GM12872 (cell line): ENCODE measurements around the gene PIK3C3.

Experiments used
- TF ChIP-seq, protein P1 (sequence below): IDR thresholded peaks from 3 replicates; pipeline ENCODE4 v1.5.1; 2011; ENCODE audit warnings: low read depth, mild to moderate bottlenecking, low read length, moderate library complexity; ENCODE audit not compliant: insufficient read depth

The PIK3C3 gene

DNA sequence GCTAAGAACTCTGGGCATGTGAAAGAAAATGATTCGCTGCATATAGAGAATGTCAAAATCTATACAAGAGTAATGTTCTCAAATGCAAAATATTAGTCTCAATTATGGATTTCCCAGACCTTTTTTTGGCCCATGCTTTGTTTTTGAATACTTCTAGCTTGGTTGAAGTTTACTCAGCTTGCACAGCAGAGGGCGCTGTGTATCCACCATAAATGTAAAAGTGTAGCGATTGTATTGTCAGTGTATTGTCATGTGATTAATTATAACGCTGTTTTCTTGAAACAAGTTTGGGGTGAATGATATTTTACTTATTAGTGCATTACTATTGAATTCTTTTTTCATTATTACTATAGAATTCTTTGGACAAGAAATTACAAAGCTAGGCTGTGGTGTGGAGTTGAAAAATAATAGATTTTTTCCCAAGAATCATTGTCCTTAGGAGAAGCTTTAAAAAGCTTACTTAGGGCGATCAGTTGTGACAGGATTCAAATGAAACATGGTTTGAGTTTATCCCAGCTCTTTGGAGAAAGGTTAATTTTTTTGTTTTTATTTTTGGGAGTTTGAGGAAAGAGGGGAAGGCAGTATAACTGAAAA, 98.3 kb downstream of the PIK3C3 start:
- TF ChIP-seq, protein P1, sequence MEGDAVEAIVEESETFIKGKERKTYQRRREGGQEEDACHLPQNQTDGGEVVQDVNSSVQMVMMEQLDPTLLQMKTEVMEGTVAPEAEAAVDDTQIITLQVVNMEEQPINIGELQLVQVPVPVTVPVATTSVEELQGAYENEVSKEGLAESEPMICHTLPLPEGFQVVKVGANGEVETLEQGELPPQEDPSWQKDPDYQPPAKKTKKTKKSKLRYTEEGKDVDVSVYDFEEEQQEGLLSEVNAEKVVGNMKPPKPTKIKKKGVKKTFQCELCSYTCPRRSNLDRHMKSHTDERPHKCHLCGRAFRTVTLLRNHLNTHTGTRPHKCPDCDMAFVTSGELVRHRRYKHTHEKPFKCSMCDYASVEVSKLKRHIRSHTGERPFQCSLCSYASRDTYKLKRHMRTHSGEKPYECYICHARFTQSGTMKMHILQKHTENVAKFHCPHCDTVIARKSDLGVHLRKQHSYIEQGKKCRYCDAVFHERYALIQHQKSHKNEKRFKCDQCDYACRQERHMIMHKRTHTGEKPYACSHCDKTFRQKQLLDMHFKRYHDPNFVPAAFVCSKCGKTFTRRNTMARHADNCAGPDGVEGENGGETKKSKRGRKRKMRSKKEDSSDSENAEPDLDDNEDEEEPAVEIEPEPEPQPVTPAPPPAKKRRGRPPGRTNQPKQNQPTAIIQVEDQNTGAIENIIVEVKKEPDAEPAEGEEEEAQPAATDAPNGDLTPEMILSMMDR, result peak; percentile 70

DNA sequence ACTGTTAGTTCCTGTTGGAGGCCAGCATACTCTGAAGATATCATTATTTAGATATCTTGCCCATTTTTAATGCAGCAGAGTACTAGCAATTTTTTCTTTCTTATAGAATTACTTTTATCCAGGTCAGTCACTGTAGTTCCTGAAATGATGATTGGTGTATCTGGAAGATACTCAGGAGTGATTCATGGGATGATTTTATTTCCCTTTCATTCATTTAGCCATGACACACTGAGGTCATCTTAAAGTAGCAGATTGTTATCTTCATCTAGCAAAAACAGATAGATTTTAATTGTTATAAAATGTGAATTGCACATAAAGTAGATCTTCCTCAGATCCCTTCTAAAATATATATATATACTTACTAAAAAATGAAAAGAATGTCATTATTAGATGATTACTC, 109.1 kb downstream of the PIK3C3 start:
- TF ChIP-seq, protein P1, result no peak

DNA sequence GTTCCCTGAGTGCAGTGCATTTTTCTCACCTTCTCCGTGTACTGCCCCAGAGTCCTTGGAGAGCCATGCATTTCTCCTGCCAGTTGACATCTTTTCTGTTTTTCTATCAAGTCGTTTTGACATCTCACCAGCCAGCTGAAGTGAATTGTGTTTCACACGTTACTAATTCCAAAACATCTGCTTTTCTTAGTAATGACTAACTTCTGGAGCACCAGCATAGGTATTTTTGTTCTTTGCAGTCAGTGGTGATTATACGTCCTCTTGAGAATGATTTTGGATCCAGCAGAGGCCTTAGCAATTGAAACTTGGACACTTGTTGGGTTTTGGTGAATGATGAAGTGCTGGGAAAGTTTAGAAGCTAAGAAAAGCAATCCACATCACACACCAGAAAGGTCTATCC, 112.5 kb downstream of the PIK3C3 start:
- TF ChIP-seq, protein P1, result no peak

DNA sequence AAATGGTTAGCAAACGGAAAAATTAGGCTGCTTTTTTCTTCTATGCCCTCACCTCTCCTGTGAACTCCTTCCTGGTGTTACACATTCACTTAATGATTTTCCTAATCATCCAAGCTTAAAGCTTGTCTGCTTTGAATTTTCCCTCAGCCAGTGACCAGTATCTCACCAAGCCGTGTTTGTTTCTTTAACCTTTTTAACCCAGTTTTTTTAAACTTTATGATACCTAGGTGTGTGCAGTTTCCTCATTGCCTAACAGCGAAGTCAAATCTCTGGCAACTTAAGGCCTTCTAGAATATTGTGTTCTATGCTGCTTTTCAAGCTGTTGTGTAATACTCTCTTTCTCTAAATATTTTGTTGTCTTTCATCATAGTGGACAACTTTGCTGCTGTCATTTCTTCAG, 113.0 kb downstream of the PIK3C3 start:
- TF ChIP-seq, protein P1, result no peak

DNA sequence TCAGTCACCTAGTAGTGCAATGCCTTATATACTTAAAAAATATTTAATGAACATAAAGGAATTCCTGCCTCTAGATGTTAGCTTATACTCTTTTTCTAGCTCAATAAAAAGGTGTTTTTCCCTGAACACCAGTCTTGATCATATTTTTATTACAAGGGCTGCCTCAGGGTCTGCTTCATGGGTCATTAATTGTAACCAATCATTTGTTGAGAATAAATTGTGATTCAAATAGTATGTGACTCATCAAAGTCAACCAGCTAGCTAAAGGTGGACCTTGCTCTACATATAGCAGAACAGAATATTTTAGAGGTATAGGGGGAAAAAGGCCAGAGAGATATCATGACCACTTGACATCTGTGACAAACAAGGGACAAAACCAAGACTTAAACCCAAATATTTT, 114.0 kb downstream of the PIK3C3 start:
- TF ChIP-seq, protein P1, result no peak

DNA sequence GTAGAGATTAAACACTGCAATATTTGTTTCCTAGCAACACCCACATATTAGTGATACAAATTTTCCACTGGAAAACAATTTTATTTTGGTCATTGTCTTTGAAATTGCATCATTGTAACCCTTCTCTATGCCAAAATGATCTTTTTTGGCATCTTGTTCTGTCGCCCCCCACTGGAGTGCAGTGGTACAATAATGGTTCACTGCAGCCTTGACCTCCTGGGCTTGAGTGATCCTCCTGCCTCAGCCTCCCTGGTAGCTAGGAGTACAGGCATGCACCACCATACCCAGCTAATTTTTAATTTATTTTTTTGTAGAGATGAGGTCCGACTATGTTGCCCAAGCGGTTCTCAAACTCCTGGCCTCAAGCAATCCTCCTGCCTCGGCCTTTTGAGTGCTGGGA, 117.4 kb downstream of the PIK3C3 start:
- TF ChIP-seq, protein P1, result peak; percentile 28; the same call in 2 of the 3 replicates

DNA sequence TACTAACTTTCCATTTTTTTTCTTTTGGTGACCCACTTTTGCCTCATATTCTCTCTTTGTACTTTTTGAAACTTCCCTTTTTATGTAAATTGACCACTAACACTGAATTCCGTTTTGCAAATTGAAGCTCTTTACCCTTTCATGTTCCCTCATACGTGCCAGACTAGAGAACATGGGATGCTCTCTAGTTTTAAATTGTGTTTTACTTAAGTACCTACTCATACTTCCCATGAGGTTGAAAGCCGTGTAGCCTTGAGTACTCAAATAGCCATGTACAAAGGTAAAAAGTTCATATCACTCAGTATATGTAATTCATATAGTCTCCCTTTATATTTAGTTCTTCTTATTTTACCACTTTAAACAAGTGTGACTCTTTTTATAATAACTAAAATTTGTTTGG, 119.7 kb downstream of the PIK3C3 start:
- TF ChIP-seq, protein P1, result no peak
